Ishikawa (cell line): ENCODE measurements around the gene ADAD2.

Experiments used
- CEBPB ChIP-seq: IDR thresholded peaks from 2 replicates; pipeline ENCODE4 v1.6.1; 2012
- CREB1 ChIP-seq: IDR thresholded peaks from 2 replicates; pipeline ENCODE4 v1.6.1; 2012; ENCODE audit warnings: low read depth
- EGR1 ChIP-seq: IDR thresholded peaks from 2 replicates; pipeline ENCODE4 v1.6.1; 2012
- EP300 ChIP-seq: IDR thresholded peaks from 2 replicates; pipeline ENCODE4 v1.6.1; 2012; ENCODE audit warnings: borderline replicate concordance
- FOXM1 ChIP-seq: IDR thresholded peaks from 2 replicates; pipeline ENCODE4 v1.6.1; 2012; ENCODE audit warnings: low read depth, borderline replicate concordance
- NFIC ChIP-seq: IDR thresholded peaks from 2 replicates; pipeline ENCODE4 v1.6.1; 2012
- RAD21 ChIP-seq: IDR thresholded peaks from 2 replicates; pipeline ENCODE4 v1.6.1; 2012; ENCODE audit warnings: low read depth
- TAF1 ChIP-seq: IDR thresholded peaks from 2 replicates; pipeline ENCODE4 v1.6.1; 2012; ENCODE audit warnings: low read depth, mild to moderate bottlenecking
- TCF12 ChIP-seq: IDR thresholded peaks from 2 replicates; pipeline ENCODE4 v1.6.1; 2012; ENCODE audit warnings: low read depth
- TEAD4 ChIP-seq: IDR thresholded peaks from 2 replicates; pipeline ENCODE4 v1.6.1; 2012
- YY1 ChIP-seq: IDR thresholded peaks from 2 replicates; pipeline ENCODE4 v1.6.1; 2012; ENCODE audit warnings: low read depth
- ZBTB7A ChIP-seq: IDR thresholded peaks from 2 replicates; pipeline ENCODE4 v1.6.1; 2012; ENCODE audit warnings: low read depth
- TF ChIP-seq, protein P1 (sequence below): IDR thresholded peaks from 2 replicates; pipeline ENCODE4 v1.6.1; 2012
- TF ChIP-seq, protein P2 (sequence below): IDR thresholded peaks from 2 replicates; pipeline ENCODE4 v1.6.1; 2012; ENCODE audit warnings: low read depth, mild to moderate bottlenecking
- TF ChIP-seq, protein P3 (sequence below): IDR thresholded peaks from 2 replicates; pipeline ENCODE4 v1.6.1; 2012

Gene ADAD2

DNA sequence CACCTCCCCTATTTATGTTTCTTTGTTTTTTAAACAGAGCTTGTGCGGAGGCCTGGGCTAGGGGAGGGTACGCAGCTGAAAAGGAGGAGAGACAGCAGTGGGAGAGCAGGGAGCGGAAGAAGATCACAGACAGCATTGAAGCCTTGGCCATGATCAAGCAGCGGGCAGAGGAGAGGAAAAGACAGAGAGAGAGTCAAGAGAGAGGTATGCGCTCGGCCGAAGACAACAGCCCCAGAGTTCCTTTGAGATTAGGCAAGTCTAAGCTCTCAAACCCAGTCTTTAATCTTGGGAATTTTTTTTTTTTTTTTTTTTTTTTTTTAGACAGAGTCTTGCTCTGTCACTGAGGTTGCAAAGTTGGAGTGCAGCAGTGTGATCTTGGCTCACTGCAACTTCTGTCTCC, 25.2 kb upstream of the ADAD2 start:
- TF ChIP-seq FOXM1 (no peak), EGR1 (no peak), TAF1 (no peak)

DNA sequence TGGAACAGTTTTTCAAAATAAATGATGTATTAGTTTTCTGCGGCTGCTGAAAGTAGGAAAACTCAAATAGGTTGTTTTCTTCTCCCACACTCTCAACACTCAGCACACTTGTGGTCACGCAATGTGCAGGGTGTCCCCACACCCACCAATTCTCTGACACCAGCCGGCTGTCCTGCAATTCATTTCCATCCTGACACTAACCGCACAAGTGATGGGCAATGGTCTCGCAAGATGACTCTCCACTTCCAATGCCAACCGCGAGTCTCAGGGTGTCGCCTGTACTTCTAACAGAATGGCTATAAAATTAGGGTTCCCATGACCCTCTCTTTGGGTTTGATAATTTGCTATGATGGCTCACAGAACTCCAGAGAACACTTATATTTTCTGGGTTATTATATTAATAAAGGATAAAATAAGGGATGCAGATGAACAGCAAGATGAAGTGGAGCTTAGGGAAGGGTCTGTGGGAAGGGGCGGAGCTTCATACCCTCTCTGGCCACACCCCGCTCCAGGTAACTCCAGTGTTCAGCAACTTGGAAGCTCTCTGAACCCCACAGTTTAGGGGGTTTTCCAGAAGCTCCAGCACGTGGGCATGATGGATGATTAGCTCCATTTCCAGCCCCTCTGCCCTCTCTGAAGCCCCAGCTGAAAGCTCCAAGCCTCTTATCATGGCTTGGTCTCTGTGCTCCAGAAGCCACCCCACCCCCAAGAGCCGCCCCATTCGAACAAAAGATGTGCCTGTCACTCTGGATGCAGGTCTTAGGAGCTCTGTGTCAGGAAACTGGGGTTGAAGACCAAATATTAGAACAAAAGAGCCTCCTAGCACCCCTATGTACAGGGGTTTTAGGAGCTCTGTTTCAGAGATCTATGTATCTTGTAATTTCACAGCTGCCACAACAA, 23.9 kb upstream of the ADAD2 start:
- TF ChIP-seq, protein P1, sequence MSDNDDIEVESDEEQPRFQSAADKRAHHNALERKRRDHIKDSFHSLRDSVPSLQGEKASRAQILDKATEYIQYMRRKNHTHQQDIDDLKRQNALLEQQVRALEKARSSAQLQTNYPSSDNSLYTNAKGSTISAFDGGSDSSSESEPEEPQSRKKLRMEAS, result no peak
- no peak for TF ChIP-seq RAD21
- TF ChIP-seq EGR1, result no peak
- TF ChIP-seq, protein P2, sequence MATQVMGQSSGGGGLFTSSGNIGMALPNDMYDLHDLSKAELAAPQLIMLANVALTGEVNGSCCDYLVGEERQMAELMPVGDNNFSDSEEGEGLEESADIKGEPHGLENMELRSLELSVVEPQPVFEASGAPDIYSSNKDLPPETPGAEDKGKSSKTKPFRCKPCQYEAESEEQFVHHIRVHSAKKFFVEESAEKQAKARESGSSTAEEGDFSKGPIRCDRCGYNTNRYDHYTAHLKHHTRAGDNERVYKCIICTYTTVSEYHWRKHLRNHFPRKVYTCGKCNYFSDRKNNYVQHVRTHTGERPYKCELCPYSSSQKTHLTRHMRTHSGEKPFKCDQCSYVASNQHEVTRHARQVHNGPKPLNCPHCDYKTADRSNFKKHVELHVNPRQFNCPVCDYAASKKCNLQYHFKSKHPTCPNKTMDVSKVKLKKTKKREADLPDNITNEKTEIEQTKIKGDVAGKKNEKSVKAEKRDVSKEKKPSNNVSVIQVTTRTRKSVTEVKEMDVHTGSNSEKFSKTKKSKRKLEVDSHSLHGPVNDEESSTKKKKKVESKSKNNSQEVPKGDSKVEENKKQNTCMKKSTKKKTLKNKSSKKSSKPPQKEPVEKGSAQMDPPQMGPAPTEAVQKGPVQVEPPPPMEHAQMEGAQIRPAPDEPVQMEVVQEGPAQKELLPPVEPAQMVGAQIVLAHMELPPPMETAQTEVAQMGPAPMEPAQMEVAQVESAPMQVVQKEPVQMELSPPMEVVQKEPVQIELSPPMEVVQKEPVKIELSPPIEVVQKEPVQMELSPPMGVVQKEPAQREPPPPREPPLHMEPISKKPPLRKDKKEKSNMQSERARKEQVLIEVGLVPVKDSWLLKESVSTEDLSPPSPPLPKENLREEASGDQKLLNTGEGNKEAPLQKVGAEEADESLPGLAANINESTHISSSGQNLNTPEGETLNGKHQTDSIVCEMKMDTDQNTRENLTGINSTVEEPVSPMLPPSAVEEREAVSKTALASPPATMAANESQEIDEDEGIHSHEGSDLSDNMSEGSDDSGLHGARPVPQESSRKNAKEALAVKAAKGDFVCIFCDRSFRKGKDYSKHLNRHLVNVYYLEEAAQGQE, result no peak
- TF ChIP-seq TCF12, result no peak
- no peak for TF ChIP-seq TEAD4
- no peak for TF ChIP-seq TAF1
- TF ChIP-seq ZBTB7A, result no peak
- TF ChIP-seq CEBPB, result no peak
- TF ChIP-seq FOXM1, result no peak
- TF ChIP-seq YY1, result no peak
- no peak for TF ChIP-seq NFIC
- no peak for TF ChIP-seq CREB1
- TF ChIP-seq, protein P3, sequence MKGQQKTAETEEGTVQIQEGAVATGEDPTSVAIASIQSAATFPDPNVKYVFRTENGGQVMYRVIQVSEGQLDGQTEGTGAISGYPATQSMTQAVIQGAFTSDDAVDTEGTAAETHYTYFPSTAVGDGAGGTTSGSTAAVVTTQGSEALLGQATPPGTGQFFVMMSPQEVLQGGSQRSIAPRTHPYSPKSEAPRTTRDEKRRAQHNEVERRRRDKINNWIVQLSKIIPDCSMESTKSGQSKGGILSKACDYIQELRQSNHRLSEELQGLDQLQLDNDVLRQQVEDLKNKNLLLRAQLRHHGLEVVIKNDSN, result no peak

DNA sequence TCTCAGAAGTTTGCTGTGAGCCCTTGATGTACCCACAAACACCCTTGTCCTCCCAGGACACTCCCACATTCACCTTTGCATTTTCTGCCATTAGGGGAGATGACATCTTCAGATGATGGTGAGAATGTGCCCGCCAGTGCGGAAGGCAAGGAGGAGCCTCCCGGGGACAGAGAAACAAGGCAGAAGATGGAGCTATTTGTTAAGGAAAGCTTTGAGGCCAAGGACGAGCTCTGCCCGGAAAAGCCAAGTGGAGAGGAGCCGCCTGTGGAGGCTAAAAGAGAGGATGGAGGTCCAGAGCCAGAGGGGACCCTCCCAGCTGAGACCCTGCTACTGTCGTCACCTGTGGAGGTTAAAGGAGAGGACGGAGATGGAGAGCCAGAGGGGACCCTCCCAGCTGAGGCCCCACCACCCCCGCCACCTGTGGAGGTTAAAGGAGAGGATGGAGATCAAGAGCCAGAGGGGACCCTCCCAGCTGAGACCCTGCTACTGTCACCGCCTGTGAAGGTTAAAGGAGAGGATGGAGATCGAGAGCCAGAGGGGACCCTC, 21.1 kb upstream of the ADAD2 start:
- TF ChIP-seq, protein P1, result no peak
- TF ChIP-seq CEBPB (no peak), EGR1 (no peak), TCF12 (no peak), YY1 (no peak), NFIC (no peak), TAF1 (no peak), EP300 (no peak), TEAD4 (no peak), ZBTB7A (no peak), FOXM1 (no peak), RAD21 (no peak)
- TF ChIP-seq, protein P3, result no peak
- TF ChIP-seq, protein P2, result no peak

DNA sequence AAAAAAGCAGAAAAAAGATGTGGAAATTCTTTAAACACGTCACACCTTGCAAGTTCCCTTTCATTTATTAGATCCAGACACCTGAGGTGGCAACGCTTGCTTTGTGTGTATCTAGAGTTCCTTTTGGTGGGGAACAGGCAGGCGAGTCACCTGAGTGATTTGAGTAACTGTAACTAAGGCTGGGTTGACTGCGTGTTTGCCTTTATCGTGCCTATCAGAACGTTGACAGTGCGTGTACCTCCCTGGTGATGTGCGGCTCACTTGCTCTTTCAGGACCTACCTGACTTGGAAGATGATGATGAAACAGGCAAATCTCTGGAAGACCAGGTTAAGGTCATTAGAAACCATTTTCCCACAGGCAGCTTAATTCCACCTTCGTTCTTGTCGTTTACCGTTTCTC, 16.6 kb upstream of the ADAD2 start:
- TF ChIP-seq YY1, result no peak

DNA sequence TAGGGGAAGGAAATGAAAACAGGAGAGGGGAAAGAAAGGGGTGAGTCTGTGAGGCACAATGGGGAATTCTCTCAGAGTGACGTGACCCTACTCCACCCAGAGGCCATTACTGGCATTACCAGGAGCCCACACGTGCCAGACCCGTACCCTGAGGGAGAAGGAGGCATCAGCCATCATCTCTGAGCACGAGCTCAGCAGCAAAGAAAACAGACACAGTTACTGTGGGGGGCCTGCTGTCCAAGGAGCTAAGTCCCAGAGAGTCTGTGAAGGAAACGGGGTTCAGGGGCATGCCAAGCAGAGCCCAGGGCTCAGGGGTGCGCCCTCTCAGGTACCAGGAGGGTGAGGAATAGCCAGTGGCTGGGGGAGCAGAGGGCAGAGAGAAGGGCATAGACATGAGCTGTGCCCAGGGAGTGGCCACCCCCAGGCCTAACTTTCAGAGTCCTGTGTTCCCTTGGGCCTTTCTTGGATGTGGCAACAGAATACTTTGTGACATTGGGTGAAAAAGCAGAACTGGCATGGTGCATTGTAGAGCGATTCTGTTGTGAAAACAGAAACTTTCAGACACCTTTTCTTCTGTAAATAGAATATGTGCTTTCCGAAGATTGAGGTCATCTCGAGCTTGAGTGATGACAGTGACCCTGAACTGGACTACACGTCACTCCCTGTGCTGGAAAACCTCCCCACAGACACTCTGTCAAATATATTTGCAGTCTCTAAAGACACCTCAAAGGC, 15.4 kb upstream of the ADAD2 start:
- TF ChIP-seq RAD21 (peak; percentile 70; the same call in 1 of the 2 replicates), TAF1 (no peak)
- TF ChIP-seq, protein P1, result 0 out of 2 replicates have a peak, but pooled peaks have one; percentile 18
